ENCODE results near the gene GLS.

DNA sequence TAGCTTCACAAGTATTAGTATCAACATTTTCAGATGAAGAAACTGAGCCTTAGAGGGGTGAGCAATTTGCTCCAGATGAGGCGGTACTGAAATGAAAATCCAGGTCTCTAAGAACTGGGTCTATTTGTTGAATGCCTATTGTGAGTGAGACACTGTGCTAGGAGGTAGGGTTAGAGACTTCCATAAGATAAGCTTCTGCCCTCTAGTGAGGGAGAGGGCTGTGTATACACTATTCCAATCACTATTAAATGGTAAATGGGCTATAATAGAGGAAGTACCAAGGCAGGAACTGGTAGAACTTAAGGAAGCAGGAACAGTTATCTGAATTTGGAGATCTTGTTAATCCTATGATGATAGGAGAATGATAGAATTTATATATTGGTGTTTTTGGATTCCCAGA lies 23.6 kb upstream of the GLS start:
- TF ChIP-seq, protein P1, sequence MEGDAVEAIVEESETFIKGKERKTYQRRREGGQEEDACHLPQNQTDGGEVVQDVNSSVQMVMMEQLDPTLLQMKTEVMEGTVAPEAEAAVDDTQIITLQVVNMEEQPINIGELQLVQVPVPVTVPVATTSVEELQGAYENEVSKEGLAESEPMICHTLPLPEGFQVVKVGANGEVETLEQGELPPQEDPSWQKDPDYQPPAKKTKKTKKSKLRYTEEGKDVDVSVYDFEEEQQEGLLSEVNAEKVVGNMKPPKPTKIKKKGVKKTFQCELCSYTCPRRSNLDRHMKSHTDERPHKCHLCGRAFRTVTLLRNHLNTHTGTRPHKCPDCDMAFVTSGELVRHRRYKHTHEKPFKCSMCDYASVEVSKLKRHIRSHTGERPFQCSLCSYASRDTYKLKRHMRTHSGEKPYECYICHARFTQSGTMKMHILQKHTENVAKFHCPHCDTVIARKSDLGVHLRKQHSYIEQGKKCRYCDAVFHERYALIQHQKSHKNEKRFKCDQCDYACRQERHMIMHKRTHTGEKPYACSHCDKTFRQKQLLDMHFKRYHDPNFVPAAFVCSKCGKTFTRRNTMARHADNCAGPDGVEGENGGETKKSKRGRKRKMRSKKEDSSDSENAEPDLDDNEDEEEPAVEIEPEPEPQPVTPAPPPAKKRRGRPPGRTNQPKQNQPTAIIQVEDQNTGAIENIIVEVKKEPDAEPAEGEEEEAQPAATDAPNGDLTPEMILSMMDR (IDR thresholded peaks at IDR 0.05; ENCODE audit: low read depth, low read length) = no peak
- no peak for TF ChIP-seq EZH2phosphoT487 (IDR thresholded peaks at IDR 0.05; ENCODE audit: low read depth)
